Activated naive CD4-positive, alpha-beta T cell treated with anti-CD3 and anti-CD28 coated beads, Interleukin-2, amount 50 U/mL, for 72 hours (primary cell): ENCODE results near the gene CACNA1S. TPM values are rescaled to one million over a fixed set of nuclear protein-coding genes. Genes with fewer than 3 reads are reported as not detected.
A peak's percentile ranks its signal among the peaks of the same experiment; 100 is the strongest.

Source experiments
- ATAC-seq, 2 donors: fragments of 150-1000 bp; cut with Tn5 transposase; 2 replicates each; pipeline ENCODE4 v1.10.0; 2021; ENCODE audit warnings: mild to moderate bottlenecking in 2 of 2, moderate library complexity in 2 of 2
- DNase-seq, 2 donors: peaks; one replicate each; pipeline ENCODE4 v3.0.0; 2021 to 2022; ENCODE audit warnings: low spot score in 2 of 2
- H3K27ac Mint-ChIP-seq, 2 donors: one replicate each; pipeline ENCODE4 v1.8.0; 2022; ENCODE audit warnings: mild to moderate bottlenecking in 2 of 2, mixed read lengths in 2 of 2
- H3K36me3 Mint-ChIP-seq, 2 donors: one replicate each; pipeline ENCODE4 v1.8.0; 2022; ENCODE audit warnings: mixed read lengths in 2 of 2
- H3K9me3 Mint-ChIP-seq, 2 donors: one replicate each; pipeline ENCODE4 v1.8.0; 2022; ENCODE audit warnings: mixed read lengths in 2 of 2
- total RNA-seq, 2 donors: library from RNA; stranded (reverse); gene quantifications; one replicate each; pipeline ENCODE4 v1.2.3, GENCODE V29; 2022

Gene CACNA1S
- total RNA-seq, 2 donors from 2014 or later, result not detected

- DNase-seq, result no peak
- no peaks in the 10 kb centered on the region for H3K36me3 Mint-ChIP-seq
- ATAC-seq, result no peak
- peak overlapping the region; percentile 36 to 39 for H3K27ac Mint-ChIP-seq
- H3K9me3 Mint-ChIP-seq, result no peaks in the 10 kb centered on the region
These were observed 103.4 kb downstream of the CACNA1S start for GRCh38 chr1:201008666-201009360.

GRCh38 chr1:201007481-201007880 is 104.7 kb downstream of the CACNA1S start:
- ATAC-seq, result no peak
- Mint-ChIP-seq H3K36me3 (peaks cover under 1 to 9% of the 10 kb centered on the region in 2 donors), H3K27ac (no peak overlapping the region), H3K9me3 (no peaks in the 10 kb centered on the region)
- DNase-seq, result no peak

- ATAC-seq (no peak), DNase-seq (no peak)
- H3K27ac Mint-ChIP-seq, result no peak overlapping the region
- peaks cover 5 to 16% of the 10 kb centered on the region in 2 donors for H3K36me3 Mint-ChIP-seq
- no peaks in the 10 kb centered on the region for H3K9me3 Mint-ChIP-seq
These were observed 105.8 kb downstream of the CACNA1S start for GRCh38 chr1:201006450-201006849.

GRCh38 chr1:201004732-201005131 is 107.5 kb downstream of the CACNA1S start:
- DNase-seq, result no peak
- Mint-ChIP-seq H3K9me3 (no peaks in the 10 kb centered on the region), H3K36me3 (peaks cover 5 to 16% of the 10 kb centered on the region in 2 donors), H3K27ac (no peak overlapping the region)
- peak in 1 of 2 donors; percentile 23 for ATAC-seq

- no peak for DNase-seq
- H3K36me3 Mint-ChIP-seq, result peaks cover 5 to 16% of the 10 kb centered on the region in 2 donors
- H3K9me3 Mint-ChIP-seq, result no peaks in the 10 kb centered on the region
- ATAC-seq, result no peak
- peak overlapping the region in 1 of 2 donors; percentile 51 for H3K27ac Mint-ChIP-seq
These were observed 108.1 kb downstream of the CACNA1S start for GRCh38 chr1:201004154-201004553.

GRCh38 chr1:201002510-201002909 is 109.7 kb downstream of the CACNA1S start:
- Mint-ChIP-seq H3K27ac (peak overlapping the region in 1 of 2 donors; percentile 80), H3K36me3 (peaks cover 9 to 16% of the 10 kb centered on the region in 2 donors), H3K9me3 (no peaks in the 10 kb centered on the region)
- peak; percentile 73 to 98 for ATAC-seq
- DNase-seq, result no peak

- DNase-seq, result no peak
- Mint-ChIP-seq H3K9me3 (no peaks in the 10 kb centered on the region), H3K36me3 (peaks cover 9 to 17% of the 10 kb centered on the region in 2 donors), H3K27ac (peak overlapping the region; percentile 62 to 80)
- ATAC-seq, result no peak
These were observed 110.3 kb downstream of the CACNA1S start for GRCh38 chr1:201001962-201002361.

- DNase-seq (no peak), ATAC-seq (no peak)
- no peak overlapping the region for H3K27ac Mint-ChIP-seq
- peaks cover 9 to 28% of the 10 kb centered on the region in 2 donors for H3K36me3 Mint-ChIP-seq
- H3K9me3 Mint-ChIP-seq, result no peaks in the 10 kb centered on the region
These were observed 111.8 kb downstream of the CACNA1S start for GRCh38 chr1:201000391-201000790.

GRCh38 chr1:200999667-201000066 is 112.6 kb downstream of the CACNA1S start:
- peak overlapping the region in 1 of 2 donors; percentile 9 for H3K27ac Mint-ChIP-seq
- no peak for DNase-seq
- H3K36me3 Mint-ChIP-seq, result peaks cover 9 to 28% of the 10 kb centered on the region in 2 donors
- ATAC-seq, result no peak
- H3K9me3 Mint-ChIP-seq, result no peaks in the 10 kb centered on the region

- peaks cover 9 to 28% of the 10 kb centered on the region in 2 donors for H3K36me3 Mint-ChIP-seq
- H3K9me3 Mint-ChIP-seq, result no peaks in the 10 kb centered on the region
- DNase-seq (no peak), ATAC-seq (no peak)
- peak overlapping the region in 1 of 2 donors; percentile 27 for H3K27ac Mint-ChIP-seq
These were observed 113.9 kb downstream of the CACNA1S start for GRCh38 chr1:200998323-200998722.

- ATAC-seq, result no peak
- Mint-ChIP-seq H3K36me3 (peaks cover 0 to 12% of the 10 kb centered on the region in 2 donors), H3K27ac (peak overlapping the region in 1 of 2 donors; percentile 55), H3K9me3 (no peaks in the 10 kb centered on the region)
- no peak for DNase-seq
These were observed 119.7 kb downstream of the CACNA1S start for GRCh38 chr1:200992382-200993048.

- Mint-ChIP-seq H3K27ac (no peak overlapping the region), H3K9me3 (no peaks in the 10 kb centered on the region), H3K36me3 (peaks cover 0 to 12% of the 10 kb centered on the region in 2 donors)
- ATAC-seq (no peak), DNase-seq (no peak)
These were observed 121.1 kb downstream of the CACNA1S start for GRCh38 chr1:200991097-200991614.

GRCh38 chr1:200990114-200990513 is 122.1 kb downstream of the CACNA1S start:
- peaks cover 0 to 13% of the 10 kb centered on the region in 2 donors for H3K36me3 Mint-ChIP-seq

More at GRCh38 chr1:200990114-200990513, 122.1 kb downstream of the CACNA1S start:
- DNase-seq (no peak), ATAC-seq (no peak)
- H3K27ac Mint-ChIP-seq, result no peak overlapping the region
- H3K9me3 Mint-ChIP-seq, result no peaks in the 10 kb centered on the region

Other genes with a start within 250 kb of the CACNA1S start
- gene GPR25, start 239.4 kb downstream of the CACNA1S start, total RNA-seq, result not detected
- gene INAVA, start 217.5 kb downstream of the CACNA1S start, total RNA-seq, result under 1 TPM; 0.09 to 0.88 TPM
- 10 to 100 TPM; 55.9 to 58.1 TPM for gene KIF21B, start 88.7 kb downstream of the CACNA1S start, total RNA-seq
- gene ASCL5, start 14.8 kb upstream of the CACNA1S start, total RNA-seq, result under 1 TPM; 0.16 to 0.35 TPM
- 10 to 100 TPM; 19.0 to 28.1 TPM for gene TMEM9, start 42.0 kb upstream of the CACNA1S start, total RNA-seq
- gene IGFN1, start 78.4 kb upstream of the CACNA1S start, total RNA-seq, result not detected
- gene PKP1, start 171.1 kb upstream of the CACNA1S start, total RNA-seq, result not detected